Liver (tissue), 9 donors: ENCODE data around the gene EIF5B. TPM values are rescaled to one million over a fixed set of nuclear protein-coding genes. Genes with fewer than 3 reads are reported as not detected.

Source experiments
- DNase-seq: peaks from one replicate; pipeline ENCODE4 v3.0.0-alpha.2; 2017; ENCODE audit warnings: low spot score
- H3K27ac ChIP-seq, 2 donors: one replicate each; pipeline ENCODE4 v1.7.0; 2013; ENCODE audit warnings: inconsistent platforms in 2 of 2, low read length in 2 of 2, control low read depth in 1 of 2, low read depth in 1 of 2, mild to moderate bottlenecking in 1 of 2
- H3K27me3 ChIP-seq, 4 donors: one replicate each; pipeline versions ENCODE4 v1.6.1 to v1.7.0; 2013; ENCODE audit warnings: low read length in 3 of 4, inconsistent platforms in 1 of 4, mild to moderate bottlenecking in 1 of 4, moderate library complexity in 1 of 4; ENCODE audit not compliant: control insufficient read depth in 4 of 4, insufficient read depth in 4 of 4
- H3K36me3 ChIP-seq, 4 donors: one replicate each; pipeline versions ENCODE4 v1.6.1 to v1.7.0; 2013; ENCODE audit warnings: low read length in 3 of 4, mild to moderate bottlenecking in 3 of 4, low read depth in 1 of 4, moderate library complexity in 1 of 4; ENCODE audit not compliant: control insufficient read depth in 4 of 4, insufficient read depth in 3 of 4
- H3K4me1 ChIP-seq, 4 donors: one replicate each; pipeline versions ENCODE4 v1.6.1 to v1.7.0; 2013; ENCODE audit warnings: low read length in 3 of 4, mild to moderate bottlenecking in 3 of 4, moderate library complexity in 1 of 4; ENCODE audit not compliant: control insufficient read depth in 4 of 4, insufficient read depth in 4 of 4
- H3K4me3 ChIP-seq, 3 donors: one replicate each; pipeline versions ENCODE4 v1.6.1 to v1.7.0; 2013; ENCODE audit warnings: low read length in 3 of 3, control low read depth in 1 of 3, low read depth in 1 of 3, mild to moderate bottlenecking in 1 of 3
- H3K9ac ChIP-seq, 2 donors: one replicate each; pipeline ENCODE4 v1.7.0; 2013; ENCODE audit warnings: low read length in 2 of 2, mild to moderate bottlenecking in 2 of 2, moderate library complexity in 2 of 2, control low read depth in 1 of 2, low read depth in 1 of 2
- H3K9me3 ChIP-seq, 4 donors: one replicate each; pipeline versions ENCODE4 v1.6.1 to v1.7.0; 2013; ENCODE audit warnings: low read length in 3 of 4; ENCODE audit not compliant: control insufficient read depth in 4 of 4
- ATF3 ChIP-seq: IDR thresholded peaks from 2 replicates; pipeline ENCODE4 v1.6.1; 2016; ENCODE audit warnings: antibody characterized with exemption
- CTCF ChIP-seq: fragments of 150-350 bp; IDR thresholded peaks from 2 replicates; pipeline ENCODE4 v1.5.1; 2017; ENCODE audit warnings: improper control_type of control experiment, low read depth, low read length; ENCODE audit not compliant: missing input control
- EGR1 ChIP-seq, 2 donors: IDR thresholded peaks; 2 replicates each; pipeline ENCODE4 v1.6.1; 2016 to 2018; ENCODE audit warnings: antibody characterized with exemption in 2 of 2, low read depth in 2 of 2
- FOXA1 ChIP-seq: IDR thresholded peaks from 2 replicates; pipeline ENCODE4 v1.6.1; 2016; ENCODE audit warnings: antibody characterized with exemption
- FOXA2 ChIP-seq: IDR thresholded peaks from 2 replicates; pipeline ENCODE4 v1.6.1; 2016; ENCODE audit warnings: antibody characterized with exemption
- GABPA ChIP-seq, 2 donors: IDR thresholded peaks in 1 of 2; conservative IDR thresholded peaks in 1 of 2; 2 replicates each; pipeline ENCODE4 v1.6.1; 2016; ENCODE audit warnings: antibody characterized with exemption in 2 of 2, mild to moderate bottlenecking in 1 of 2, moderate library complexity in 1 of 2
- HNF4A ChIP-seq, 2 donors: conservative IDR thresholded peaks; 2 replicates each; pipeline ENCODE4 v1.6.1; 2016; ENCODE audit warnings: antibody characterized with exemption in 2 of 2, mild to moderate bottlenecking in 2 of 2
- HNF4G ChIP-seq: IDR thresholded peaks from 2 replicates; pipeline ENCODE4 v1.6.1; 2016; ENCODE audit warnings: antibody characterized with exemption
- JUND ChIP-seq, 2 donors: IDR thresholded peaks; 2 replicates each; pipeline ENCODE4 v1.6.1; 2016; ENCODE audit warnings: antibody characterized with exemption in 2 of 2
- MAX ChIP-seq: IDR thresholded peaks from 2 replicates; pipeline ENCODE4 v1.6.1; 2016; ENCODE audit warnings: antibody characterized with exemption
- NR2F2 ChIP-seq: IDR thresholded peaks from 2 replicates; pipeline ENCODE4 v1.6.1; 2016; ENCODE audit warnings: antibody characterized with exemption
- RAD21 ChIP-seq, 2 donors: IDR thresholded peaks; 2 replicates each; pipeline ENCODE4 v1.6.1; 2016; ENCODE audit warnings: antibody characterized with exemption in 2 of 2, mild to moderate bottlenecking in 2 of 2
- REST ChIP-seq: IDR thresholded peaks from 2 replicates; pipeline ENCODE4 v1.6.1; 2016; ENCODE audit warnings: antibody characterized with exemption, mild to moderate bottlenecking
- RXRA ChIP-seq, 2 donors: IDR thresholded peaks; 2 replicates each; pipeline ENCODE4 v1.6.1; 2017 to 2018; ENCODE audit warnings: antibody characterized with exemption in 2 of 2, mild to moderate bottlenecking in 1 of 2
- SP1 ChIP-seq: IDR thresholded peaks from 2 replicates; pipeline ENCODE4 v1.6.1; 2018; ENCODE audit warnings: antibody characterized with exemption, mild to moderate bottlenecking
- YY1 ChIP-seq: IDR thresholded peaks from 2 replicates; pipeline ENCODE4 v1.6.1; 2016; ENCODE audit warnings: antibody characterized with exemption, mild to moderate bottlenecking
- ZBTB33 ChIP-seq: IDR thresholded peaks from 2 replicates; pipeline ENCODE4 v1.6.1; 2016; ENCODE audit warnings: antibody characterized with exemption
- WGBS: extraction: QIAGEN DNeasy Blood & Tissue Kit; methylation state at CpG from one replicate; pipeline ENCODE4 v1.1.7; 2013; 5-methylcytosine and 5-hydroxymethylcytosine counted together
- polyA plus RNA-seq, 2 donors: library from polyadenylated mRNA; stranded (reverse) in 1 of 2; unstranded in 1 of 2; fragments of 200-250 nt in 1 of 2; fragments of >200 nt in 1 of 2; fragmentation: Nextera tagmentation in 1 of 2; extraction: Ambion mirVana in 1 of 2; gene quantifications; one replicate each; pipeline versions ENCODE4 v1.2.1 to v1.2.3, GENCODE V29; 2013 to 2015
- total RNA-seq, 2 donors: library from RNA; depleted of rRNA; stranded (reverse); fragments of >200 nt; gene quantifications; one replicate each; pipeline ENCODE4 v1.2.3, GENCODE V29; 2014
- donor health status: healthy.
- donor health status: healthy.
- donor health status: healthy.
- donor health status: healthy.
- donor health status: healthy.

EIF5B gene
- total and polyA plus RNA-seq, 4 donors: 10.2 to 23.7 (median 17.7) TPM

GRCh38 chr2:99356853-99357252 lies 19.7 kb downstream of the EIF5B start:
- H3K36me3 ChIP-seq: peaks cover 0 to 5% (median 0%) of the 10 kb centered on the region in 4 donors
- H3K4me3 ChIP-seq: no peak overlapping the region
- TF ChIP-seq FOXA2: no peak
- TF ChIP-seq HNF4A (conservative IDR thresholded peaks at IDR 0.05): no peak
- no peak for TF ChIP-seq CTCF
- TF ChIP-seq HNF4G: no peak
- no peak for TF ChIP-seq RXRA (IDR thresholded peaks at IDR 0.05)
- no peak for TF ChIP-seq FOXA1
- no peak for TF ChIP-seq ATF3
- H3K27ac ChIP-seq: no peak overlapping the region
- no peak for DNase-seq
- no peak overlapping the region for H3K9ac ChIP-seq
- no peaks in the 10 kb centered on the region for H3K27me3 ChIP-seq
- H3K9me3 ChIP-seq: no peaks in the 10 kb centered on the region
- H3K4me1 ChIP-seq: no peaks in the 10 kb centered on the region

- TF ChIP-seq RAD21 (IDR thresholded peaks at IDR 0.05): no peak
- TF ChIP-seq GABPA (IDR thresholded peaks at IDR 0.05 in 1 of 2, conservative IDR thresholded peaks at IDR 0.05 in 1 of 2): no peak
- no peak for TF ChIP-seq YY1
- TF ChIP-seq SP1: no peak
- TF ChIP-seq ZBTB33: no peak
- no peak for TF ChIP-seq REST
- TF ChIP-seq MAX: no peak
- TF ChIP-seq JUND (IDR thresholded peaks at IDR 0.05): no peak
- no peak for TF ChIP-seq ATF3
- TF ChIP-seq HNF4G: no peak
- no peak for TF ChIP-seq HNF4A (conservative IDR thresholded peaks at IDR 0.05)
- TF ChIP-seq EGR1 (IDR thresholded peaks at IDR 0.05; ENCODE audit: low read depth in 2 of 2): no peak
- TF ChIP-seq CTCF: no peak
- TF ChIP-seq FOXA2: no peak
- no peak for TF ChIP-seq NR2F2
- no peak overlapping the region for H3K9ac ChIP-seq
- peaks cover 0 to 4% (median 1%) of the 10 kb centered on the region in 4 donors for H3K4me1 ChIP-seq
- no peak overlapping the region for H3K4me3 ChIP-seq
- H3K36me3 ChIP-seq: peaks cover 4 to 53% (median 32%) of the 10 kb centered on the region in 4 donors
- no peaks in the 10 kb centered on the region for H3K9me3 ChIP-seq
- DNase-seq: no peak
- H3K27ac ChIP-seq: no peak overlapping the region
- WGBS: 51% methylated on average over 2 of the region's 2 CpGs
- H3K27me3 ChIP-seq: no peaks in the 10 kb centered on the region
Observed at GRCh38 chr2:99365661-99366060, 28.5 kb downstream of the EIF5B start.
